Astrocyte (in vitro differentiated cells and primary cell): ENCODE measurements around the gene RGR. TPM values are rescaled to one million over a fixed set of nuclear protein-coding genes. Genes with fewer than 3 reads are reported as not detected.

Experiments
- DNase-seq: peaks from one replicate; pipeline ENCODE4 v3.0.0-alpha.2; 2010; ENCODE audit warnings: low read depth
- FAIRE-seq: peaks from 2 replicates; lab custom pipeline; 2011; peaks lifted over from hg19 to GRCh38; lab: Jason Lieb, UNC
- H2AFZ ChIP-seq: 2 replicates; pipeline ENCODE4 v1.6.0; 2012; ENCODE audit warnings: low read depth, low read length, inconsistent platforms
- H3K27ac ChIP-seq: 2 replicates; pipeline ENCODE4 v1.5.1; 2011; ENCODE audit warnings: low read depth, low read length, inconsistent platforms
- H3K27me3 ChIP-seq: 2 replicates; pipeline ENCODE4 v1.6.0; 2011; ENCODE audit warnings: low read length, inconsistent platforms; ENCODE audit not compliant: insufficient read depth
- H3K36me3 ChIP-seq: 2 replicates; pipeline ENCODE4 v1.5.1; 2011; ENCODE audit warnings: low read length, inconsistent platforms; ENCODE audit not compliant: insufficient read depth
- H3K4me1 ChIP-seq: 2 replicates; pipeline ENCODE4 v1.5.1; 2011; ENCODE audit warnings: low read length, inconsistent platforms; ENCODE audit not compliant: insufficient read depth
- H3K4me2 ChIP-seq: 2 replicates; pipeline ENCODE4 v1.6.0; 2012; ENCODE audit warnings: low read length, inconsistent platforms
- H3K4me3 ChIP-seq: 2 replicates; pipeline ENCODE4 v1.5.1; 2011; ENCODE audit warnings: low read depth, mild to moderate bottlenecking, low read length, inconsistent platforms; ENCODE audit not compliant: insufficient read depth
- H3K79me2 ChIP-seq: 2 replicates; pipeline ENCODE4 v1.6.0; 2012; ENCODE audit warnings: mild to moderate bottlenecking, low read length, inconsistent platforms; ENCODE audit not compliant: insufficient read depth
- H3K9ac ChIP-seq: 2 replicates; pipeline ENCODE4 v1.6.0; 2012; ENCODE audit warnings: mild to moderate bottlenecking, low read length, inconsistent platforms
- H3K9me3 ChIP-seq: 2 replicates; pipeline ENCODE4 v1.5.1; 2012; ENCODE audit warnings: low read depth, mild to moderate bottlenecking, low read length, inconsistent platforms; ENCODE audit not compliant: insufficient read depth
- H4K20me1 ChIP-seq: 2 replicates; pipeline ENCODE4 v1.6.0; 2012; ENCODE audit warnings: low read length, inconsistent platforms; ENCODE audit not compliant: insufficient read depth
- H3K27ac Mint-ChIP-seq: one replicate; pipeline ENCODE4 v1.8.0; 2021; ENCODE audit warnings: mild to moderate bottlenecking, mixed read lengths; ENCODE audit not compliant: unreplicated experiment
- H3K27me3 Mint-ChIP-seq: one replicate; pipeline ENCODE4 v1.8.0; 2021; ENCODE audit warnings: low read depth, mixed read lengths; ENCODE audit not compliant: unreplicated experiment
- H3K36me3 Mint-ChIP-seq: one replicate; pipeline ENCODE4 v1.8.0; 2021; ENCODE audit warnings: low read depth, mixed read lengths; ENCODE audit not compliant: unreplicated experiment
- H3K4me1 Mint-ChIP-seq: one replicate; pipeline ENCODE4 v1.8.0; 2021; ENCODE audit warnings: low read depth, mixed read lengths; ENCODE audit not compliant: unreplicated experiment
- H3K4me3 Mint-ChIP-seq: one replicate; pipeline ENCODE4 v1.8.0; 2021; ENCODE audit warnings: mild to moderate bottlenecking, moderate library complexity, mixed read lengths; ENCODE audit not compliant: unreplicated experiment
- H3K9me3 Mint-ChIP-seq: one replicate; pipeline ENCODE4 v1.8.0; 2021; ENCODE audit warnings: mild to moderate bottlenecking, mixed read lengths; ENCODE audit not compliant: unreplicated experiment
- CTCF ChIP-seq: IDR thresholded peaks from 2 replicates; pipeline ENCODE4 v1.5.1; 2011; ENCODE audit warnings: low read depth, mild to moderate bottlenecking, inconsistent platforms, low read length, moderate library complexity; ENCODE audit not compliant: insufficient read depth
- EZH2 ChIP-seq: IDR thresholded peaks from 2 replicates; pipeline ENCODE4 v1.6.1; 2012; ENCODE audit warnings: mild to moderate bottlenecking, low read length, inconsistent platforms; ENCODE audit not compliant: insufficient read depth
- total RNA-seq: library from RNA; stranded (reverse); gene quantifications from 2 replicates; pipeline ENCODE4 v1.2.1, GENCODE V29; 2021

Gene RGR
- total RNA-seq, 1 donor from 2014 or later = not detected

GRCh38 chr10:84236807-84237198 is 8.1 kb upstream of the RGR start:
- H2AFZ ChIP-seq = no peak overlapping the region
- FAIRE-seq (no peak), DNase-seq (no peak)
- H3K4me2 ChIP-seq = no peak overlapping the region
- Mint-ChIP-seq H3K36me3 (no peaks in the 10 kb centered on the region), H3K27me3 (peaks cover 45% of the 10 kb centered on the region), H3K4me3 (no peak overlapping the region), H3K4me1 (no peaks in the 10 kb centered on the region), H3K9me3 (peaks cover 2% of the 10 kb centered on the region), H3K27ac (no peak overlapping the region)
- H4K20me1 ChIP-seq = no peaks in the 10 kb centered on the region
- no peaks in the 10 kb centered on the region for H3K27me3 ChIP-seq
- TF ChIP-seq CTCF (no peak), EZH2 (no peak)
- no peaks in the 10 kb centered on the region for H3K79me2 ChIP-seq
- no peaks in the 10 kb centered on the region for H3K4me1 ChIP-seq
- H3K4me3 ChIP-seq = no peak overlapping the region
- no peaks in the 10 kb centered on the region for H3K36me3 ChIP-seq
- H3K9ac ChIP-seq = no peak overlapping the region
- no peaks in the 10 kb centered on the region for H3K9me3 ChIP-seq
- H3K27ac ChIP-seq = no peak overlapping the region

GRCh38 chr10:84237199-84238051 is 7.4 kb upstream of the RGR start:
- Mint-ChIP-seq H3K9me3 (peaks cover 2% of the 10 kb centered on the region), H3K27ac (no peak overlapping the region), H3K4me3 (no peak overlapping the region), H3K36me3 (no peaks in the 10 kb centered on the region), H3K4me1 (no peaks in the 10 kb centered on the region), H3K27me3 (peaks cover 41% of the 10 kb centered on the region)
- Histone ChIP-seq H3K9me3 (no peaks in the 10 kb centered on the region), H3K27me3 (no peaks in the 10 kb centered on the region), H3K79me2 (no peaks in the 10 kb centered on the region), H4K20me1 (no peaks in the 10 kb centered on the region), H3K36me3 (no peaks in the 10 kb centered on the region), H3K27ac (no peak overlapping the region), H3K9ac (no peak overlapping the region), H2AFZ (no peak overlapping the region), H3K4me3 (no peak overlapping the region), H3K4me2 (no peak overlapping the region), H3K4me1 (no peaks in the 10 kb centered on the region)
- TF ChIP-seq CTCF (no peak), EZH2 (no peak)
- FAIRE-seq (no peak), DNase-seq (no peak)

- Histone ChIP-seq H3K79me2 (no peaks in the 10 kb centered on the region), H2AFZ (no peak overlapping the region), H3K4me1 (no peaks in the 10 kb centered on the region), H3K9me3 (no peaks in the 10 kb centered on the region), H3K9ac (no peak overlapping the region), H3K4me2 (no peak overlapping the region), H3K36me3 (no peaks in the 10 kb centered on the region), H3K4me3 (no peak overlapping the region), H3K27ac (no peak overlapping the region), H3K27me3 (no peaks in the 10 kb centered on the region), H4K20me1 (no peaks in the 10 kb centered on the region)
- DNase-seq (no peak), FAIRE-seq (no peak)
- Mint-ChIP-seq H3K4me3 (no peak overlapping the region), H3K36me3 (no peaks in the 10 kb centered on the region), H3K27me3 (peaks cover 39% of the 10 kb centered on the region), H3K4me1 (no peaks in the 10 kb centered on the region), H3K27ac (no peak overlapping the region), H3K9me3 (peaks cover 2% of the 10 kb centered on the region)
- no peak for TF ChIP-seq CTCF
- no peak for TF ChIP-seq EZH2
Measured at GRCh38 chr10:84238909-84239308, 5.9 kb upstream of the RGR start.
